Activated naive CD8-positive, alpha-beta T cell (primary cell): ENCODE results near the gene PDE4D.
"Not testable (repeated sequence)": the region's sequence is repeated elsewhere in the genome, so short reads cannot be mapped to it uniquely, and the experiment has no call there.

Experiments
- H3K27ac Mint-ChIP-seq: one replicate; pipeline ENCODE4 v1.8.0; 2021; ENCODE audit warnings: mixed read lengths
- H3K27me3 Mint-ChIP-seq: one replicate; pipeline ENCODE4 v1.8.0; 2021; ENCODE audit warnings: mixed read lengths
- H3K36me3 Mint-ChIP-seq: one replicate; pipeline ENCODE4 v1.8.0; 2021; ENCODE audit warnings: mixed read lengths
- H3K4me1 Mint-ChIP-seq: one replicate; pipeline ENCODE4 v1.8.0; 2021; ENCODE audit warnings: low read depth, mixed read lengths
- H3K4me3 Mint-ChIP-seq: one replicate; pipeline ENCODE4 v1.8.0; 2021; ENCODE audit warnings: mild to moderate bottlenecking, mixed read lengths
- H3K9me3 Mint-ChIP-seq: one replicate; pipeline ENCODE4 v1.8.0; 2021; ENCODE audit warnings: low read depth, mixed read lengths

The PDE4D gene

GRCh38 chr5:58961631-58962280 is 931.8 kb downstream of the PDE4D start:
- Mint-ChIP-seq H3K4me3 (no peak overlapping the region), H3K27me3 (no peaks in the 10 kb centered on the region), H3K4me1 (no peaks in the 10 kb centered on the region), H3K36me3 (no peaks in the 10 kb centered on the region), H3K9me3 (no peaks in the 10 kb centered on the region), H3K27ac (no peak overlapping the region)

DNA sequence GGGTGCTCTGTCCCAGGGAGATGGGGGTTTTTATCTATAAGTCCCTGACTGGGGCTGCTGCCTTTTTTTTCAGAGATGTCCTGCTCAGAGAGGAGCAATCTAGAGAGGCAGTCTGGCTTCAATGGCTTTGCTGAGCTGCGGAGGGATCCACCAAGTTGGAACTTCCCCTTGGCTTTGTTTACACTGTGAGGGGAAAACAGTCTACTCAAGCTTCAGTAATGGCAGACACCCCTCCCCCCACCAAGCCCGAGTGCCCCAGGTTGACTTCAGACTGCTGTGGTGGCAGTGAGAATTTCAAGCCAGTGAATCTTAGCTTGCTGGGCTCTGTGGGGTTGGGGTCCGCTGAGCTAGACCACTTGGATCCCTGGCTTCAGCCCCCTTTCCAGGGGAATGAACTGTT is 934.8 kb downstream of the PDE4D start:
- Mint-ChIP-seq H3K27ac (no peak overlapping the region), H3K4me3 (no peak overlapping the region)

GRCh38 chr5:58953218-58953617 is 940.3 kb downstream of the PDE4D start:
- not testable (repeated sequence) for H3K27ac Mint-ChIP-seq, H3K4me1 Mint-ChIP-seq, H3K4me3 Mint-ChIP-seq, H3K27me3 Mint-ChIP-seq, H3K36me3 Mint-ChIP-seq
- H3K9me3 Mint-ChIP-seq = peaks cover 11% of the 10 kb centered on the region

More for the DNA sequence above, 934.8 kb downstream of the PDE4D start:
- Mint-ChIP-seq H3K9me3 (no peaks in the 10 kb centered on the region), H3K36me3 (no peaks in the 10 kb centered on the region), H3K27me3 (no peaks in the 10 kb centered on the region), H3K4me1 (no peaks in the 10 kb centered on the region)

DNA sequence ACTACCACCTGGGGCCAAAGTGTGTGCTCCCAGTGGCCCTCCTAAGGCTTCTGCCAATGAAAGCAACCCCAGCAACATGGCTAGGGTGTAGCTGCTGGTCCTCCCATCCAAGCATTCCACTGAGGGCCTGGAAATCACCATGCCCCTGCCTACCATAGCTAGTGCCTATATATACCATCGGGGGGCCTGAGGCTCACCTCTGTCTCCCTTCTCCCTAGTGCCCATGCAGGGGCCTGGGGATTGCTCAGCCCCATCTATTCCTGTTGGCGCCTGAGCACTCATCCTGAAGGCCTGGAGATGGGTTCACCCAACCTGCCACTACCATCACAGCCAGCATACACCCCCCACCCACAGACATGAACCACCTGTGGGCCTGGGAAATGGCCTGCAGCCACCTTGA is 943.3 kb downstream of the PDE4D start:
- Mint-ChIP-seq H3K27me3 (peaks cover 3% of the 10 kb centered on the region), H3K4me3 (no peak overlapping the region), H3K4me1 (no peaks in the 10 kb centered on the region), H3K9me3 (peaks cover 11% of the 10 kb centered on the region), H3K27ac (no peak overlapping the region), H3K36me3 (peaks cover 2% of the 10 kb centered on the region)

GRCh38 chr5:58946230-58946629 is 947.3 kb downstream of the PDE4D start:
- H3K27me3 Mint-ChIP-seq = peaks cover 3% of the 10 kb centered on the region
- H3K9me3 Mint-ChIP-seq = no peaks in the 10 kb centered on the region
- H3K4me3 Mint-ChIP-seq = no peak overlapping the region
- no peak overlapping the region for H3K27ac Mint-ChIP-seq
- H3K4me1 Mint-ChIP-seq = no peaks in the 10 kb centered on the region
- peaks cover 2% of the 10 kb centered on the region for H3K36me3 Mint-ChIP-seq

DNA sequence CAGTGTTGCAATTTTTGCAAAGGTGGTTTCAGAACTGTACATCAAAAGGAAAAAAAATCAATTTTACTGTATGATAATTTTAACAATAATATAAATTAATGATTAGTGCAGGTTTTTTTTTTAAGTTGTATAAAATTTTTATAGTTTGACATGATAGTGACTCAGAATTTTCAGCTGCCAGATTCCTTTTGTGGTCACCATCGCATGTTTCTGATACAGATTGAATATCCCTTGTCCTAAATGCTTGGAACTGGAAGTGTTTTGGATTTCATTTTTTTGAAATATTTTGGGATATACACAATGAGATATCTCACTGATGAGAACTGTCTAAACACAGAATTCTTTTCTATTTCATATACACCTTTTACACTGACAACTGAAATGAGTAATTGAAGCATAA is 949.3 kb downstream of the PDE4D start:
- H3K27ac Mint-ChIP-seq = no peak overlapping the region
- no peaks in the 10 kb centered on the region for H3K4me1 Mint-ChIP-seq
- H3K9me3 Mint-ChIP-seq = no peaks in the 10 kb centered on the region
- no peaks in the 10 kb centered on the region for H3K36me3 Mint-ChIP-seq
- no peaks in the 10 kb centered on the region for H3K27me3 Mint-ChIP-seq
- no peak overlapping the region for H3K4me3 Mint-ChIP-seq

DNA sequence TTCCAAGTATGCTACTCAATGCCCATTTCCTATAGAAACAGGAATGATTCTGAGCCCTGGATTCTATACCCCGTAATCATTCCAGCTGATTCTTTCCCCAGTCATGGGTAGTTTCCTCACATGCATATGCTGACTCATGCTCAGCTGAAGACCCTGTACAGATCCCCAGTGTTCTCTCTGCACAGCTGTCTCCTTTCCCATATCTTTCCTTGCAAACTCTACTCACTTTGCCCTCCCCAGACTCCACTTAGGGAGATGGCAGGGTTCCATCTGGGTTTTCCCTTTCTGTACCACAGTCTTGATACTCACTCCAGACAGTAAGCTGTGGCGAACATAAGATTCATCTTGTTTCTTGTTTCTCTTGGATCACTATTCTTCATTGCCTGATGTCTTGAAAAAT is 953.1 kb downstream of the PDE4D start:
- Mint-ChIP-seq H3K27me3 (no peaks in the 10 kb centered on the region), H3K4me1 (no peaks in the 10 kb centered on the region), H3K9me3 (no peaks in the 10 kb centered on the region), H3K27ac (no peak overlapping the region), H3K36me3 (no peaks in the 10 kb centered on the region), H3K4me3 (no peak overlapping the region)

- Mint-ChIP-seq H3K9me3 (no peaks in the 10 kb centered on the region), H3K36me3 (no peaks in the 10 kb centered on the region), H3K27ac (no peak overlapping the region), H3K27me3 (no peaks in the 10 kb centered on the region), H3K4me3 (no peak overlapping the region), H3K4me1 (peaks cover 6% of the 10 kb centered on the region)
These were observed 953.9 kb downstream of the PDE4D start for GRCh38 chr5:58939664-58940063.

- H3K4me1 Mint-ChIP-seq = peaks cover 15% of the 10 kb centered on the region
- H3K9me3 Mint-ChIP-seq = no peaks in the 10 kb centered on the region
- H3K27ac Mint-ChIP-seq = no peak overlapping the region
- no peaks in the 10 kb centered on the region for H3K36me3 Mint-ChIP-seq
- no peaks in the 10 kb centered on the region for H3K27me3 Mint-ChIP-seq
- H3K4me3 Mint-ChIP-seq = no peak overlapping the region
These were observed 954.7 kb downstream of the PDE4D start for GRCh38 chr5:58938563-58939424.

- no peak overlapping the region for H3K27ac Mint-ChIP-seq
These were observed 956.4 kb downstream of the PDE4D start for GRCh38 chr5:58937031-58937681.

GRCh38 chr5:58934629-58935097 is 958.9 kb downstream of the PDE4D start:
- peaks cover 22% of the 10 kb centered on the region for H3K4me1 Mint-ChIP-seq
- H3K4me3 Mint-ChIP-seq = peak overlapping the region; percentile 54
- H3K36me3 Mint-ChIP-seq = no peaks in the 10 kb centered on the region
- no peaks in the 10 kb centered on the region for H3K27me3 Mint-ChIP-seq
- no peaks in the 10 kb centered on the region for H3K9me3 Mint-ChIP-seq
- peak overlapping the region; percentile 54 for H3K27ac Mint-ChIP-seq

More at GRCh38 chr5:58937031-58937681, 956.4 kb downstream of the PDE4D start:
- H3K9me3 Mint-ChIP-seq = no peaks in the 10 kb centered on the region
- H3K27me3 Mint-ChIP-seq = no peaks in the 10 kb centered on the region
- no peaks in the 10 kb centered on the region for H3K36me3 Mint-ChIP-seq
- peaks cover 22% of the 10 kb centered on the region for H3K4me1 Mint-ChIP-seq
- H3K4me3 Mint-ChIP-seq = no peak overlapping the region

DNA sequence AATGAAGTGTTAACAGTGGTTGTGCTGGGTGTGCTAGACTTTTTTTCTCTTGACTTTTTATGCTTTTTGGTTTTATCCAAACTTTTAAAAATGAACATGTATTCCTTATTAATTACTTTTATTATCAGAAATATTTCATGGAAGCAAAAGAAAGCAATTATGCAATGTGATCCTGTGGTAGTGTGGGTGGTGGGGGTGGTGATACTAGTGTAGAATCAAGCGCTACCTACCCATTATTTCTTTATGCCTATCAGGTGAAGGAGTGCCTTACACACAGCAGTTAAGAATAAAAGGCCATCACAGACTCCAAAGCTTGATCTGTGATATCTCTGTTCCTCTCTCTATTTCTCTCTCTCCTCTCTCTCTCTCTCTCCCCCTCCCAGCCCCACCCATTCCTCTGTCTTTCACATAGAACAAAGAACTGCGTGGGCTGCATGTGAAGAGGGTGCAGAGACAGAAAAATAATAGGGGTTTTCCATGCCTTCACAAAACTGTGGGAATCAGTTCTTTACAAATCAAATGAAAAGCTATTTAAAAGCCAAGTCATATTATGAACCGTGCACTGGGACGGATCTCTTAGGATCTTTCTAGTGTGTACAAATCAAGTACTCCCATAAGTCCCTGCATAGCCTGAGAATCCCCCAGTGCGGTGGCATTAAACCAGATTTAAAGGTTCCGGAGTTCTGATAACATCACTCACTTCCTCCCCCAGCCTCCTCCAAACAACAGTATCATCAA is 959.5 kb downstream of the PDE4D start:
- Mint-ChIP-seq H3K27ac (peak overlapping the region; percentile 54), H3K4me1 (peaks cover 22% of the 10 kb centered on the region), H3K36me3 (no peaks in the 10 kb centered on the region), H3K4me3 (peak overlapping the region; percentile 54), H3K9me3 (no peaks in the 10 kb centered on the region), H3K27me3 (peaks cover 2% of the 10 kb centered on the region)

GRCh38 chr5:58932057-58932612 is 961.4 kb downstream of the PDE4D start:
- Mint-ChIP-seq H3K36me3 (no peaks in the 10 kb centered on the region), H3K9me3 (no peaks in the 10 kb centered on the region), H3K4me1 (peaks cover 22% of the 10 kb centered on the region), H3K27ac (no peak overlapping the region), H3K4me3 (no peak overlapping the region), H3K27me3 (peaks cover 2% of the 10 kb centered on the region)

GRCh38 chr5:58930520-58930919 is 963.0 kb downstream of the PDE4D start:
- H3K4me3 Mint-ChIP-seq = no peak overlapping the region
- no peaks in the 10 kb centered on the region for H3K9me3 Mint-ChIP-seq
- peaks cover 22% of the 10 kb centered on the region for H3K4me1 Mint-ChIP-seq
- H3K27me3 Mint-ChIP-seq = peaks cover 2% of the 10 kb centered on the region
- no peak overlapping the region for H3K27ac Mint-ChIP-seq
- H3K36me3 Mint-ChIP-seq = no peaks in the 10 kb centered on the region
